ENCODE results near the gene SUGT1.

SUGT1 gene

GRCh38 chr13:52723181-52723580 is 70.5 kb downstream of the SUGT1 start:
- no peak overlapping the region for H3K4me3 ChIP-seq (ENCODE audit: low read depth in 1 of 2, low read length in 1 of 2)
- H3K4me1 ChIP-seq (ENCODE audit: control insufficient read depth in 1 of 2, insufficient read depth in 1 of 2, low read depth in 1 of 2, low read length in 1 of 2) = no peaks in the 10 kb centered on the region
- peaks cover 34% of the 10 kb centered on the region for H3K27me3 ChIP-seq
- TF ChIP-seq, protein P1, sequence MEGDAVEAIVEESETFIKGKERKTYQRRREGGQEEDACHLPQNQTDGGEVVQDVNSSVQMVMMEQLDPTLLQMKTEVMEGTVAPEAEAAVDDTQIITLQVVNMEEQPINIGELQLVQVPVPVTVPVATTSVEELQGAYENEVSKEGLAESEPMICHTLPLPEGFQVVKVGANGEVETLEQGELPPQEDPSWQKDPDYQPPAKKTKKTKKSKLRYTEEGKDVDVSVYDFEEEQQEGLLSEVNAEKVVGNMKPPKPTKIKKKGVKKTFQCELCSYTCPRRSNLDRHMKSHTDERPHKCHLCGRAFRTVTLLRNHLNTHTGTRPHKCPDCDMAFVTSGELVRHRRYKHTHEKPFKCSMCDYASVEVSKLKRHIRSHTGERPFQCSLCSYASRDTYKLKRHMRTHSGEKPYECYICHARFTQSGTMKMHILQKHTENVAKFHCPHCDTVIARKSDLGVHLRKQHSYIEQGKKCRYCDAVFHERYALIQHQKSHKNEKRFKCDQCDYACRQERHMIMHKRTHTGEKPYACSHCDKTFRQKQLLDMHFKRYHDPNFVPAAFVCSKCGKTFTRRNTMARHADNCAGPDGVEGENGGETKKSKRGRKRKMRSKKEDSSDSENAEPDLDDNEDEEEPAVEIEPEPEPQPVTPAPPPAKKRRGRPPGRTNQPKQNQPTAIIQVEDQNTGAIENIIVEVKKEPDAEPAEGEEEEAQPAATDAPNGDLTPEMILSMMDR (IDR thresholded peaks at IDR 0.05) = no peak
- no peaks in the 10 kb centered on the region for H3K9me3 ChIP-seq
- no peak overlapping the region for H3K27ac ChIP-seq
- H3K36me3 ChIP-seq = no peaks in the 10 kb centered on the region

- no peaks in the 10 kb centered on the region for H3K4me1 ChIP-seq (ENCODE audit: control insufficient read depth in 1 of 2, insufficient read depth in 1 of 2, low read depth in 1 of 2, low read length in 1 of 2)
- H3K36me3 ChIP-seq = no peaks in the 10 kb centered on the region
- no peak overlapping the region for H3K4me3 ChIP-seq (ENCODE audit: low read depth in 1 of 2, low read length in 1 of 2)
- no peak overlapping the region for H3K27ac ChIP-seq
- H3K9me3 ChIP-seq = no peaks in the 10 kb centered on the region
- TF ChIP-seq, protein P1 (IDR thresholded peaks at IDR 0.05) = no peak
- peaks cover 21% of the 10 kb centered on the region for H3K27me3 ChIP-seq
These were observed 72.7 kb downstream of the SUGT1 start for GRCh38 chr13:52725302-52725701.

DNA sequence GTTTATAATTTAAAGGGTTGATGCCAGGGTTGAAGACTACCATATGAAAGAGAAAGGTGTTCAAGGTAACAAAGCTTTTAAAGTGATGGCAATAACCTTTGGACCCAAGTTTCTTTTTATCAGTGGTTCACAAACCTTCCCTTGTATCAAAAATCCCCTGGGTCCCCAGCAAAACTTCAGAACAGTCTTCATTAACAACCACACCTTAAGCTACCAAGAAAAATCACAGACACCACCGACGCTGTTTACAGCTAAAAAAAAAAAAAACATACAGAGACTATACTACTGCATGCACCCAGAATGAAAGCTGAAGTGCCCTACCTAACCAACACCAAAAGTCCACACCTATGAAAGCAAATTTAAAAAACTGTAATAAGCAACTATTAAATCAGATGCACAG is 73.6 kb downstream of the SUGT1 start:
- Histone ChIP-seq H3K27me3 (peaks cover 13% of the 10 kb centered on the region), H3K27ac (no peak overlapping the region), H3K9me3 (no peaks in the 10 kb centered on the region), H3K36me3 (no peaks in the 10 kb centered on the region), H3K4me3 (ENCODE audit: low read depth in 1 of 2, low read length in 1 of 2) (no peak overlapping the region), H3K4me1 (ENCODE audit: control insufficient read depth in 1 of 2, insufficient read depth in 1 of 2, low read depth in 1 of 2, low read length in 1 of 2) (no peaks in the 10 kb centered on the region)
- TF ChIP-seq, protein P1 (IDR thresholded peaks at IDR 0.05) = no peak

DNA sequence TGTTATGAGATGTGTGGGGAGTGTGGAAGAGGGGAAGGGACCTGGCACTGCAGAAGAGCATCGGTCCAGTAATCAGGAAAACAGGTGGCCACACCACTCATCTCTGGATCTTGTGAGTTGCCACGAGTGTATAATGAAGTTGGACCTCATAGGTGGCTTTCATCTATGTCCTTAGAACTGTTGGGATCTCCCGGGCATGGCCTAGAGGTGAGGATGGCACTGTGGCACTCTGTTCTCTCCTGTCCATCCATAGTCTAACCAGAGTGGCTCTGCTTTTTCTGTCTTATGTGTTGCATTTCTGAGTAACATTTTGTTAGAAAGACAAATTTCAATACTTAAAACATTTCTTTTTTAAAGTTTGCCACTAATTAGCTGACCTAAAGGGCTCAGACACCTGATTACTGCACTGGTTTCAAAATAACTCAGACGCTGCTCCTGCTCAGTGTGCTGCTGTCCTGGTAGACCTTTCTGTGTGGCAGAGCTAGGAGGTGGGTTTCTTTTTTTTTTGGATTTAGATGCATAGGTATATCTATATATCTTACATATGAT is 81.5 kb downstream of the SUGT1 start:
- Histone ChIP-seq H3K27ac (no peak overlapping the region), H3K4me3 (ENCODE audit: low read depth in 1 of 2, low read length in 1 of 2) (no peak overlapping the region)
- TF ChIP-seq, protein P1 (IDR thresholded peaks at IDR 0.05) = no peak

DNA sequence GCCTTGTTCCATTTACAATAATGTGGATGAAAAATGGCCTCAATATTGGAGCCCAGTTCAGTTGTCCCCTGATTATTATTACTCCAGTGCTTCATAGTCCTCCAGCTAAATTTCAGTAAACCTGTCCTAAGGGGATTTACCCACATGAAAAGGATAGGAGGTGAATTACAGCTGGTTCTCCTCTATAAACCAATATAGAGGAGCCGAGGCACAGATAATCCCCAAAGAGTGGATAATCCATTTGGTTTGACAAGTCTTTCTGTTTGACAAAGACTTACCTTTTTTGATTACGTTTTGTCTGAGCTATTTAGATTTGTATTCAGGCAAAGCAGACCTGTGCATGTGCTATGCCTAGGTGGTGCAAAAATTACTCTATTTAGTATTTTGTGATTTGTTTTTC is 84.3 kb downstream of the SUGT1 start:
- TF ChIP-seq, protein P1 (IDR thresholded peaks at IDR 0.05) = no peak
- peaks cover 0 to 8% of the 10 kb centered on the region in 2 experiments for H3K4me1 ChIP-seq (ENCODE audit: control insufficient read depth in 1 of 2, insufficient read depth in 1 of 2, low read depth in 1 of 2, low read length in 1 of 2)
- peaks cover 74% of the 10 kb centered on the region for H3K27me3 ChIP-seq
- H3K27ac ChIP-seq = no peak overlapping the region
- no peaks in the 10 kb centered on the region for H3K36me3 ChIP-seq
- H3K4me3 ChIP-seq (ENCODE audit: low read depth in 1 of 2, low read length in 1 of 2) = no peak overlapping the region
- no peaks in the 10 kb centered on the region for H3K9me3 ChIP-seq

More for the DNA sequence above, 81.5 kb downstream of the SUGT1 start:
- Histone ChIP-seq H3K36me3 (no peaks in the 10 kb centered on the region), H3K27me3 (peaks cover 46% of the 10 kb centered on the region), H3K4me1 (ENCODE audit: control insufficient read depth in 1 of 2, insufficient read depth in 1 of 2, low read depth in 1 of 2, low read length in 1 of 2) (peaks cover 0 to 5% of the 10 kb centered on the region in 2 experiments), H3K9me3 (no peaks in the 10 kb centered on the region)
